GM18519 (cell line): Measurements from ENCODE around the gene MMS22L.

Experiments used
- ATAC-seq: cut with Tn5 transposase; IDR thresholded peaks from one replicate; pipeline ENCODE4 v1.9.1; 2021; ENCODE audit warnings: mild to moderate bottlenecking, moderate library complexity; ENCODE audit not compliant: unreplicated experiment, low FRiP score

The MMS22L gene

DNA sequence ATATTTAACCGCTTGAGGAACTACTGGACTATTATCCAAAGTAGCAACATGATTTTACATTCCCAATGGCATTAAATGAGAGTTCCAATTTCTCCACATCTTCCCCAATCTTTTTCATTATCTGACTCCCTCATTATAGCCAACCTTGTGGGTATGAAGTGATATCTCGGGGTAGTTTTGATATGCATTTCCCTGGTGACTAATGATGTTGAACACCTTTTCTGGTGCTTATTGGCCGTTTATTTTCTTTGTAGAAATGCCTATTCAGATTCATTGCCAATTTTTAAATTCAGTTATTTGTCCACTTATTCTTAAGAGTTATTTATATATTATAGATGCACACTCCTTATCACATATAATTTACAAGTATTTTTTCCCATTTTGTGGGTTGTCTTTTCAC lies 129.0 kb downstream of the MMS22L start:
- no peak for ATAC-seq

DNA sequence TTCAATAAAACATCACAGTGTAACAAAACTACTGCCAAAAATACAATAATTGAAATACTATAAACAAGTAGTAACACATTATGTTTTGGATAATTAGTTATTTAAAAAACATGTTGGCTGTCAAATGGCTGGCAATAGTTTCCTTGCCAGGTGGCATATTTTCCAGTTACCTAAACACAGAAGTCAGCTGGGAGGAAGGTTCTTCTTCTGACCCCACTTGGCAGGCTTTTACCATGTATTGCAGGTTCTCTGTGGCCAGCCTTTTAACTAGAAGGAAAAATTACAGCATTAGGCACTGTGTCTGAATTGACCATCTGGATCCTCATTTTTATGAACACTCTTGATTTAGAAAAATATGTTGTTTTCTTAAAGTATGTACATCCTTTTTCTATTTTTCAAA lies 131.4 kb downstream of the MMS22L start:
- ATAC-seq: no peak

DNA sequence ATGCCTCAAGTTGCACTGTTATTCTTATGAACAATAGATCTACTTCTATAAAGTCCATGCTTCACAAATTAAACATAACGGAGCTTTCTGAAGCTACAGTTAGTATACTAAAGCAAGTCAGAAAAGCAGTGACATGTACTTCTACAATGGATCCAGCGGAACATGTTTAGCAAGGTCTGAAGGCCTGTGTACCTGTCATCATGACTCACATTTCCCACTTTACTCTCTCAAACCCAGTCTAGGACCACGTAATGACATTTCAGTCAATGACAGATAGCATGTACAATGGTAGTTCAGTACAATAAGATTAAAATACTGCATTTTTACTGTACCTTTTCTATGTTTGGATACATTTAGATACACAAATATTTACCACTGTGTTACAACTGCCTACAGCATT lies 132.1 kb downstream of the MMS22L start:
- no peak for ATAC-seq

DNA sequence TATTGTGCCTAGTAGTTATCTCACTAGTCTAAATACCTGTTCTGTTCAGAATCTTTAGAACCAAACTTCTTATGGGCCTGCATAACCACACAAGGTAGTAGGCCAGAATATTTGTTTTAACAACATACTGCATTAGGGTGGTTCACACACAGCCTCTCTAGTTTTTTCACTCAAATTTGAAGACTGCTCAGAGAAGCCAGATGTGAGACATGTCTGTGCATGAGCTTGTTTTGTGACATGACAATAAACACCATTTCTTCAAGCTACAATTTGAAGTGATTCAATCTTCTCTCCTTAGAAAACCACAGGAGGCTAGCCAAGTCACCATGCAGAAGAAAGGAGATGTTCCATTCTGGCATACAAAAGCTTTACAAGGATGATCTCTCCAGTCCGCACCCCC lies 135.6 kb downstream of the MMS22L start:
- ATAC-seq: no peak

DNA sequence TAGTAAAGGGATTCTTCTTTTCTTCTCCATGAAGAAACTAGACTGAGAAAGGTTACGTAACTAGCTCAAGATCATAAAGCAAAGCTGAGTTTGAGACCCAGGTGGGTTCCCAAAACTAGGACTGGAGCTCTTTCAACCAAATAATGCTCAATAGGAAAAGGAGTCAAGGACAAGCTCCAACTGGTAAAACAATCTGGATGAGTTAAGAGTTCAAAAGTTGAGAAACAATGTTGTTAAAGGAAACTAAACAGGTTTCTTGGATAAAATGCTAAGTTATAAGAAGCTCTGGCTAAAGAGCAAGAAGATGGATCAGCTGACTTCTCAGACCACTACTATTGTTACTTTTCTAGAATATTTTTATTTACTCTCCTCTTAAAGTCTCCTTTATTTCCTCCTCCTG lies 137.3 kb downstream of the MMS22L start:
- no peak for ATAC-seq

DNA sequence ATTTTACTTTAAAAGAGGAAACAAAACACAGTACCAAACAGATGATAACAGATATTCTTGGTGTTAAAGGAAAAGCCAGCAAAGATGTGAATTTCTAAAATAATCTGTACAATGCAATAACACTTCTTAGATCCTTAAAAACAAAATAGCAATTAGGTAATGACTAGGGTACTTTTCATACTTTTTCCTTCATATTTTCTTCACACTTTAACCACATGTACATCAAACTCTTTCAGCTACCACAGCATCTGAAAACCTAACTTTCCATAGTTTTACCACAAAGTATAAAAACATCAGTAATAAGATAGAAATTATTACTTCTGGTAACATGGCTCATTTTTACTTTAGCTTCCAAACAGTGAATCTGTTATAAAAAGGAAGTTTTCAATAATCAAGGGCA lies 141.3 kb downstream of the MMS22L start:
- ATAC-seq: no peak

DNA sequence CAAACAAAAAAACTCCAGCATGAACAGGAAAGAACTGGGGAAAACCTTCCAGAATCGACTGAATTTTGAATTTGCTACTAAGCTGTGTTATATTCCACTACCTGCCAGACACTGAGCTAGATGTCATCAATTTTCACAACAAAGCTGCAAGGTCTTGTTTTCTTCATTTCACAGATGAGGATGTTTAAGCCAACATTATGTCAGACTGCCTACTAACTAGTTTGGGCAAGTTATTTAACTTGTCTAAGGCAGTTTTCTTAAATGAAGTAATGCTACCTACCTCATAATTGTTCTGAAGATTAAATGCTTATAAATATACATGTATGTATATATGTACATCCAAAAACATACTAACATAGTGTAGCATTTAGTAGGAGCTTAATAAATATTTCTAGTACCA lies 144.4 kb downstream of the MMS22L start:
- ATAC-seq: no peak

DNA sequence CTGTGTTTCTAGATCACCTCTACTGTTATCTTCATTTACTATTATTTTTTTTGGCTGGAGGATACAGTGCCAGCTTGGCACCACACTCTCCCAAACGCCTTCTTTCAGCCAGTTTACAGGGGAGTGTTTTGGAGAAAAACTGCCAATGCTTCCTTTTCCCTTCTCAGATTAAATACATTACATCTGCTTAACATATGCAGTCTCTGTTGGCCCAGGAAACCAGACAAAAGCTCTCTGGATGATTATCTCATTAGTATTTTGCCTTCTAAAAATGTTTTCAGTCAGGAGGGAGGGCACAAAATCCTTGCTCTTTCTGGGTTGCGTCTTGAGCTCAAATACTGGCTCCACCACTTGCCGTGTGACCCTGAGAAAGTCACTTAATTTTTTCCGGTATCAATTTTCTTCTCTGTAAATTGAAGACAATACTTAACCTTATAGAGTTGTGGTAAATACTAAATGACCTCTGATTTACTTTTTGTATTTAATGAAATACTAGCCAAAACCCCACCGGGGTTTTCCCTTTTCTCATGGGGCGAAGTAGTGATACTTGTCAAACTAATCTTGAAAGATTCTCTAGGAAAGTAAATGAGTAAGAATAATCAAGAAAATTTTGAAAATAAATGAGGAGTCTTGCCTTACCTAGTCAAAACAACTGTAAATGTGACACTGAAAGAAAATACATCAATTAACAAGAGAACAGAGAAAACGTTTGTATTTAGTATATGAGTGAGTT lies 146.2 kb downstream of the MMS22L start:
- ATAC-seq: no peak

DNA sequence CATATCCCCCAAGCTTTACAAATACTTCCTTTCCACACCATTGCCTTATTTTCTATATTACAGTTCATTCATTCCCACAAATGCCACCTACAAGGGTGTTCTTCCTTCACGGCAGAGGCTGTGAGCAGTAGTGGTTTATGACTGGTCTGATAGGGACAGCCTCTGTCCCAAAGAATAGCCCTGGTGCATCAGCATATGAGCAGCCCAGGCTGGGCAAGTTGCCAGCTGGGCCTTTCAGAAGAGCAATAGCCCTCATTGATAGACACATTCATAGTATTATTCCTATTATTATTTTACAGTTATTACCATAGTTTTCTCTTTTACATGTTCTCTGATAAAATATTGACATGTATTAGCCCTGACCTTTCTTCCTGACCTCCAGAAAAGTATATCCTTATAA lies 149.9 kb downstream of the MMS22L start:
- no peak for ATAC-seq

DNA sequence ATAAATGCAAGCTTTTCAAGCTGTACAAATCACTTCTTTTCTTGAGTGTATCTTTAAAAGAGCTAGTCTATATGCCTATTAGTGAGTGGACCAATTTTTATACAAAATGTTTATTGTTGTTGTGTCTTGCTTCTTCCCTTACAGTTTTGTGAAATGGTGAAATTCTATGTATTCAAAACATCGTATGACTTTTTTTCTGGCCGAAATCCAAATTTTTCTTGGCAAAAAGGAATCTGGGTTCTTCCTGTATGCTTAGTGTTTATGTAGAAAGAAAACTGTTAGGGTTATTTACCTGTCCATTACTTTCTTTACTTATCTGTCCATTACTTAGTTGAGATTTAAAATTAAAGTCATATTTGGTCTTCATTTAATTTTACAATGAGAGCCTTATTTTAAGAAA lies 153.9 kb downstream of the MMS22L start:
- no peak for ATAC-seq

DNA sequence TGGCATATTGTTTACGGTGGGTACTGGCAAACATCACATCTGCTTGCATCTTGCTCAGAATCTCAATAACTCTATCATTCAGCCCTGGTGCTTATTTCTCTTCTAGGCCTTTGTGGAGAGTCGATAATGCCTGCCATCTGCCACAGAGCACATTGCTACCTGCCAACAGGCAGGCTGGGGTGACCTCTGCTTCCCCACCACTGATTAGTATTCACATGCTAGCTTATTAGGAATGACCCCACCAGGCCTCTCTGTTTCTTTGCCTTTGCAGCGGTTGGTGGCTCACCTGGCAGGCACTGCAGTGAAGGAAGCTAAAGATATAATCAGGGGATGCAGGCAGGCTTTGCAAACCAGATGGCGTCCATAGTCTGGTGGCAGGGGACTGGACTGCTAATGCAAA lies 154.5 kb downstream of the MMS22L start:
- no peak for ATAC-seq

DNA sequence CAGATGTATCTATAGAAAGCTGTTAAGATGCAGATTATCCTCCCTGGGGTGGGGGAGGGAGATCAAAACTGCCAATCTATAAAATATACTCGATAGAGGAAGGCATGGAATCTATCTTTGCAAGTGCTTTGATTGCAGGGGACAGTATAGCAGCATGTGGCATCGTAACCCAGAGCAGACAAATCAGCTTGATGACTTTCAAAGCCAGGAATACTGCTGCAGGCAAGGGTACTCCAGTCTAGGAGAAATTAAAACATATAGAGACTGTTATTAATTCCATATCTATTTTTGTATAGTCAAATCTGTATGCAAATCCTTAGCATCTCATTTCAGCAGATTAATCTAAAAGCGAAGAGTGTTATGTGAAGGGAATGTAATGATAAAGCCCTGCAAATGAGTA lies 159.4 kb downstream of the MMS22L start:
- ATAC-seq: no peak

DNA sequence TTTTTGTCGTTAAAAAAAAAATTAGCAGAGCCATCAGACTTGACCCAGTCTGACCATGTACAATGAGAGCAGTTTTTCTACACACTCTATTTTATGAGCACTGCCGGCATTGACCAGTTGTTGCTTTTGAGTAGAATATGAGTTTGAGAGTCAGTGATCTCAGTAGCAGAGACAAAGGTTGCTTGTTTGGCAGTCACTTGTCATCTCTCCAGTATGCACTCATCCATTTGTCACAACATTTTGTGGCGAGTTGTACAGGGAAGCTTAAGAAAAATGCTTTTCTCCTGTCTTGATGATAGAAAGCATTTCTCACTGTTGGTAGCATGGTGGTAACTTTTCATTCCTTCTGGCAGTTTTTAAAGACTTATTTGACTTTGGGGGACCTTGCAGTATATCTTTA lies 159.9 kb downstream of the MMS22L start:
- no peak for ATAC-seq

DNA sequence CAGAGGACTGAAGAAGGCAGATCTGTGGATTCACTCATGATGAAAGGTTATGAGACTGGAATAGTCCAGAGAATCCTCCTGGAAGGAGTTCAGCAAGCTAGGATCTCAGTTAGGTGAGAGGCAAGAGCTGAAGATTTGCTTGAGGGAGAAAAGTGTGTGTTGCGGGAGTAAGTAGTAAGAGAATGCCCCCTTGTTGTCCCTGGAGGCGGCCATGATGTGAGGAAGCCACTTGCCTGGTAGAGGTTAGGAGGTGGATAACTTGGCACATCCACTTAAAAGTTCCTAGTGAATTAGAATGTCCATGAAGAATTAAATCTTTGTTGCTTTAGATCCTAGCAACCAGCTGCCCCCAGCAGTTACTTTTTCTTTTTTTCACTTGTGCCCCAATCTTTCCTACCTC lies 162.5 kb downstream of the MMS22L start:
- ATAC-seq: no peak

DNA sequence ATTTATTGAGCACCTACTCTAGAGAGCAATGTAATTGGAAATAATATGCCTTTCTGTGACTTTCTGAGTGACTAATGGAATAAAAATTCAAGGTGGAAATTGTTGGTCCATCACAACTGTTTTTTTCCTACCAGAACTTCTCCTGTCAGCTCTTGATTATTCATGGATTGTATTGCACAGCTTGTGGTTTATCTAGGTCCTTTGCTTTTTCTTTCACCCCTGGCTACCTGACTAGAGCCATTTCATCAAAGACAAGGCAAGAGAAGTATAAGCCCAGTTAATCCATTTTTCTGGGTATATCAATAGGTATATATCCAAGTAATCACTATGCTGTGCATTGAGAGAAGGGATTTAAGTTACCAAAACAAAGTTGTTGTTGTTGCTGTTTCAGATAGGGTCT lies 168.4 kb downstream of the MMS22L start:
- no peak for ATAC-seq

DNA sequence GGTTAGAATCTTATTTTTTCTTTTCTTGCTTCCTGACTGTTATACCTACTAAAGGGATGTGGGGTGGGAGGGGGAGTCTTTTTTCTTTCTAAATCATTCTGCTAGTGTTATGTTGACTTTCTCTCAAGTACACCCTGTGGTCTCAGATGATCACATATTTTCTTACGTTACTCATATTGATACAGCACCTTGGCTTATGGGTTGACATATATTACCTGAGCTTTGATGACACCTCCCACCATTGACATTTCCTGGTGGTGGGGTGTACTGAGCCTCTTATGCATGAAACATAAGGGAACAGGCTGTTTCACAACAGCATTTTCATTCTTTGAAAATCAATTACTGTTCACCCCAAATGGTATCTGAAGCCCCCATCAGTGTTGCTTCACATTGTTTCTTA lies 169.8 kb downstream of the MMS22L start:
- no peak for ATAC-seq

DNA sequence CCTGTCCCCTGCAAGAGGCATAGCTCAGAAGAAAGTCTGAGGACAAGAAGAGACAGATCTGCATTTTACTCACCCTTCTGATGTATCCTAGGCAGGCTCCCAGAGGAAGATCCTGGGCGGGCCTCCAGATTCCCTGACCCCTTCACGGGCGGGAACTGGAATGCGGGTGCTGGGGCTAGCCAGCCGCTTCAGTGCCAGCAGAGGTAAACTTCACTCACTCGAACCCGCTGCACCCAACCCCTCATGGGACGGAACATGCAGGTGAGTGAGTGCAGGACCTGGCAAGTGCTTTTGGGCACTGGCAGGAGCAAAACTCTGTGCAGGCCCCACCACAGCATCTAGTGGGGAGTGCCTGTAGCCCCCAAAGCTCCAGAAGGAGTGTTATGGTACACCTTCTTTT lies 171.8 kb downstream of the MMS22L start:
- ATAC-seq: no peak

DNA sequence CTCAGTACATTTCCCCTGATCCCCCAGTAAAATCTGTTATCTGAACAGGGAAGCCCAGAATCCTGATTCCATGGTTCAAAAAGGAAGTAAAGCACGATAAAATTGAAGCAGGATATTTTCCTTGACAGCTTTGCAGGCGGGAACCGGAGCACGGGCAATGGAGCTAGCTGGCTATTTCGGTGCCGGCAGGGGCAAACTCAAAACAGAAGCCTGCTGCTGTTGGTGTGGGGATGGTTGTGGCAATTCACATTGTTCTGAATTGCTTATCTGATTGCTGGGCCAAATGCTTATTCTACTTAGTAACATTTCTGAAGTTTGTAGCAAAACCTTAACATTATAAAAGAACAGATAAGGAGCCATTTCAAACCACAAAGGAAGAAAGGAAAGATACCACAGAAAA lies 172.4 kb downstream of the MMS22L start:
- ATAC-seq: no peak

DNA sequence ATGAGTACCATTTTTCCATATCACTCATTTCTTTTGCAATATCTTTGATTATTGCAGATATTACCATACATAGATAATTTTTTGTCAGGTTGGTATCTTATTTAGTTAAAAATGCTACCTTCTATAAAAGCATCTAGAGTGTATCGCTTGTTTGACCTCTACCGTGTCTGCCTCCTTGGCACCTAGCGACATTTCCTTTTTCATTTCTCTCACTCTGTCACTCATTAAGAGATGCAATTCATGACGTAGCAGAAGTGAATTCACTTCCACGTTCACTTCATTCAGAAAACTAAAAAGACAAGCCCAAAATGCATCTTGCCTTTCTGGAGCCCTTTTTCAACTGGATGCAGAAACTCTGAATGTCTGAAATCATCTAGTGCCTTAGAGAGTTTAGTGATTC lies 172.9 kb downstream of the MMS22L start:
- no peak for ATAC-seq

DNA sequence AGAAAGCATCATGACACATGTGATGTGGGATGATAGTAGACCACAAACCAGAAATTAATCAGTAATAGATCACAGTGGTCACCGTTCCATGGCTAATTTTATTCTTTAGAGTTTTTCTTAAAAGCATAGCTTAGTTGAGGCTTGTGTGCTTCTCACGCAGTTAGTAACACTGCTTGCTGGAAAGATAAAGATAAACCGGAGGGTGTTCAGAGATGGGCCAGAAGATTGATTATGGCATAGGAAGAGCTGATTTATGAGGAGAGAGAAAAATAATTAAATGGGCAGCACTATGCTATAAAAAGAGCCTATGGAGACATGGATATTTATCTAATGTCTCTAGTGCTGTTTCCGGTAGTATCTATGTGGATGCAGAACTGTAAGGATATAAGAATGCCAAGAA lies 173.6 kb downstream of the MMS22L start:
- no peak for ATAC-seq

DNA sequence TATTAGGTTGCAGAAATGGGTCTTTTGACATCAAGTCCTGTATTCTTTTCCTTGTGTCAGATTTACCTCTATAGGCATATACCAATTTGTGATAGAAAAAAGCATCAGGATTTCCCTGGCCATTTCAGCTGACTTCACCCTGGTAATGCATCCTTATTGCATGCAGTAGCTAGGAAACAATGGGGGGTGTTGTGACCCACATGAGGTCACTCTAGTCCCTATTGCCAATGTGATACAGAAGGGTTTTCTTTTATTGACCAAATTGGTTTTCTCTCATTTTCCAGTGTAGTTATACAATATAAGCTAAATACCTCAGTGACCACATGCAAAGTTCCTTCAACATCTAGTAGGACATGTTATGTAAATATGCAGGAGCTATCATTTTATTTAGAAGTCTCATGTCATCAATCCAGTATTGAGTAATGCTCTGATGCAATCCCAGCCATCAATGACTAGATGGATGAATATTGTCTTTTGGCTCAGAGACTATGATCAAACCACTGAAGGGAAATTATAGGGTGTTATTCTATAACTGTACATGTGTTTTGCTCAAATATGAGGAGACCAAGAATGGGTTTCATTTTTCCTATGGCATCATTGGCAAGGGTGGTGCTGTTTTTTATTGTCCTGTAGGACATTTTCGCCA lies 180.7 kb downstream of the MMS22L start:
- no peak for ATAC-seq

DNA sequence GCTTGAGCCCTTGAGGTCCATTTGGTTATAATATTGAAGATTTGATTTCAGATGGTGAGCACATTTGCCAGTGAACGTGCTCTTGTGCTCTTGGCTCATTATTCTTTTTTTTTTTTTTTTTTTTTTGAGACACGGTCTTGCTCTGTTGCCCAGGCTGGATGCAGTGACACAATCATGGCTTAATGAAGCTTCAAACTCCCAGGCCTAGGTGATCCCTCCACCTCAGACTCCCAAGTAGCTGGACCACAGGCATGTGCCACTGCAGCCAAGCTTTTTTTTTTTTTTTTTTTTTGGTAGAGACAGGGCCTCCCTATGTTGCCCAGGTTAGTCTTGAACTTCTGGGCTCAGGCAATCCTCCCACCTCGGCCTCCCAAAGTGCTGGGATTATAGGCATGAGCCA lies 182.3 kb downstream of the MMS22L start:
- no peak for ATAC-seq
